Brain microvascular endothelial cell (primary cell): ENCODE measurements around the gene SIDT2.

Experiments
- DNase-seq: peaks from one replicate; pipeline ENCODE4 v3.0.0-alpha.2; 2020
- H3K27ac ChIP-seq: fragments of 250-450 bp; sonication (Bioruptor Pico); 2 replicates; pipeline ENCODE4 v1.5.1; 2020; ENCODE audit warnings: mild to moderate bottlenecking, moderate library complexity
- H3K27me3 ChIP-seq: fragments of 250-450 bp; sonication (Bioruptor Pico); replicated peaks from 2 replicates; pipeline ENCODE4 v1.5.1; 2020; ENCODE audit warnings: mild to moderate bottlenecking
- H3K36me3 ChIP-seq: fragments of 250-450 bp; sonication (Bioruptor Pico); replicated peaks from 2 replicates; pipeline ENCODE4 v1.5.1; 2020; ENCODE audit warnings: mild to moderate bottlenecking
- H3K4me3 ChIP-seq: 2 replicates; pipeline ENCODE4 v1.5.1; 2011; ENCODE audit warnings: low read depth, mild to moderate bottlenecking, control low read depth, low read length, moderate library complexity
- in situ Hi-C: cut with HindIII; loops from 2 replicates; pipeline ENCODE4 v1.10.0; 2017; ENCODE audit warnings: low sequenced_read_pairs, low pct_ligation_motif_present
- TF ChIP-seq, protein P1 (sequence below): IDR thresholded peaks from 2 replicates; pipeline ENCODE4 v1.5.1; 2011; ENCODE audit warnings: low read depth, mild to moderate bottlenecking, moderate library complexity, low read length, control low read depth, inconsistent platforms; ENCODE audit errors: missing control alignments

SIDT2 gene

DNA sequence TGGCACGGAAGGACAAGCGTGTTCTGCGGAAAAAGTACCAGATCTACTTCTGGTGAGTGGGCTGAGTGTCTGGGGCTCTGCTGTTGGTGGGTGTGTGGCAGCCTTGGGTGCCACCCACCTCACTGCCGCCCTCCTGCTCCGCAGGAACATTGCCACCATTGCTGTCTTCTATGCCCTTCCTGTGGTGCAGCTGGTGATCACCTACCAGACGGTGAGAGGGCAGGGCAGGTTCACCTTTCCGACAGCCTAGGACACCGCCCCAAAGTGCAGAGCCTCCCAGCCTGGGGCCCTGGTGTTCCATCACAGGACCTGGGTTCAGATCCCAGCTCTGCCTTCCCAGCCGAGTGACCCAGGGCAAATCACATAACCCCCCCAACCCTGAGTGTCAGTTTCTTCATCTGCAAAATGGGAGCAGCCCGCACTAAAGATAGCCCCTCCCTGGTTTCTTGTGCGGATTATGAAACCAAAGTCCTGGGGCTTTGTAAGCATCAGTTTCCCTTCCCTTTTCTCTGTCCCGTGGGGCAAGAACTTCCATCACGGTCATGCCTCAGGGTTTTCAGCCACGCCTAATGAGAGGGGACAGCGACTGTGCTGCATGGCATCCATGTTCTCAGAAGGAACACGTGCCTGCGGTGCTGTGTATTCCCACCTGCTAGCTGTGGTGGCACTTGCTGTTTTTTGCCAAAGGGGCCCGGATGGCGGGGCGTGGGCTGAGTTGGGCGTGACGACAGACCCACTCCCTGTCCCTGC lies 10.8 kb downstream of the SIDT2 start:
- Histone ChIP-seq H3K27me3 (no peaks in the 10 kb centered on the region), H3K36me3 (peaks cover 49% of the 10 kb centered on the region), H3K27ac (no peak overlapping the region), H3K4me3 (no peak overlapping the region)
- TF ChIP-seq, protein P1, sequence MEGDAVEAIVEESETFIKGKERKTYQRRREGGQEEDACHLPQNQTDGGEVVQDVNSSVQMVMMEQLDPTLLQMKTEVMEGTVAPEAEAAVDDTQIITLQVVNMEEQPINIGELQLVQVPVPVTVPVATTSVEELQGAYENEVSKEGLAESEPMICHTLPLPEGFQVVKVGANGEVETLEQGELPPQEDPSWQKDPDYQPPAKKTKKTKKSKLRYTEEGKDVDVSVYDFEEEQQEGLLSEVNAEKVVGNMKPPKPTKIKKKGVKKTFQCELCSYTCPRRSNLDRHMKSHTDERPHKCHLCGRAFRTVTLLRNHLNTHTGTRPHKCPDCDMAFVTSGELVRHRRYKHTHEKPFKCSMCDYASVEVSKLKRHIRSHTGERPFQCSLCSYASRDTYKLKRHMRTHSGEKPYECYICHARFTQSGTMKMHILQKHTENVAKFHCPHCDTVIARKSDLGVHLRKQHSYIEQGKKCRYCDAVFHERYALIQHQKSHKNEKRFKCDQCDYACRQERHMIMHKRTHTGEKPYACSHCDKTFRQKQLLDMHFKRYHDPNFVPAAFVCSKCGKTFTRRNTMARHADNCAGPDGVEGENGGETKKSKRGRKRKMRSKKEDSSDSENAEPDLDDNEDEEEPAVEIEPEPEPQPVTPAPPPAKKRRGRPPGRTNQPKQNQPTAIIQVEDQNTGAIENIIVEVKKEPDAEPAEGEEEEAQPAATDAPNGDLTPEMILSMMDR: no peak
- no peak for DNase-seq
- in situ Hi-C loops: no loop called here

DNA sequence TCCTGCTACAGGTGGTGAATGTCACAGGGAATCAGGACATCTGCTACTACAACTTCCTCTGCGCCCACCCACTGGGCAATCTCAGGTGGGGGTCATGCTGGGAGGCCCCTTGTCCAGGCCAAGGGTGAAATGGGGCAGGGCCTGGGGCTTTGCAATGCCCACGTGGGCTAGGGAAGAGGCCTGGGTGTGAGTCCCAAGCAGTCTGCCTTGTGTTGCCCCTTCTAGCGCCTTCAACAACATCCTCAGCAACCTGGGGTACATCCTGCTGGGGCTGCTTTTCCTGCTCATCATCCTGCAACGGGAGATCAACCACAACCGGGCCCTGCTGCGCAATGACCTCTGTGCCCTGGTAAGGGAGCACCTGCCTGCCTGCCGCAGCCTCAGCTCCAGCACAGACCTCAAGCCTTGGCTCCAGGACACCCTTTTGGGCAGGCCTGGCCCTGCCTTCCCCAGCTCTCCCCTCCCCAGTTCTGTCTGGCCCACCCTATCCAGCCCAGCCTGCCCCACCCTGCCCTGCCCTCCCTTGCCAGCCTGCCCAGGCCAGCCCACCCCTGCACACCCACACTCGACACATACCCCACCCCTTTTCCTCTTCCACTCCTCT lies 11.5 kb downstream of the SIDT2 start:
- in situ Hi-C loops: no loop called here
- Histone ChIP-seq H3K27me3 (no peaks in the 10 kb centered on the region), H3K4me3 (no peak overlapping the region), H3K27ac (no peak overlapping the region), H3K36me3 (peaks cover 50% of the 10 kb centered on the region)
- DNase-seq: no peak
- TF ChIP-seq, protein P1: no peak

DNA sequence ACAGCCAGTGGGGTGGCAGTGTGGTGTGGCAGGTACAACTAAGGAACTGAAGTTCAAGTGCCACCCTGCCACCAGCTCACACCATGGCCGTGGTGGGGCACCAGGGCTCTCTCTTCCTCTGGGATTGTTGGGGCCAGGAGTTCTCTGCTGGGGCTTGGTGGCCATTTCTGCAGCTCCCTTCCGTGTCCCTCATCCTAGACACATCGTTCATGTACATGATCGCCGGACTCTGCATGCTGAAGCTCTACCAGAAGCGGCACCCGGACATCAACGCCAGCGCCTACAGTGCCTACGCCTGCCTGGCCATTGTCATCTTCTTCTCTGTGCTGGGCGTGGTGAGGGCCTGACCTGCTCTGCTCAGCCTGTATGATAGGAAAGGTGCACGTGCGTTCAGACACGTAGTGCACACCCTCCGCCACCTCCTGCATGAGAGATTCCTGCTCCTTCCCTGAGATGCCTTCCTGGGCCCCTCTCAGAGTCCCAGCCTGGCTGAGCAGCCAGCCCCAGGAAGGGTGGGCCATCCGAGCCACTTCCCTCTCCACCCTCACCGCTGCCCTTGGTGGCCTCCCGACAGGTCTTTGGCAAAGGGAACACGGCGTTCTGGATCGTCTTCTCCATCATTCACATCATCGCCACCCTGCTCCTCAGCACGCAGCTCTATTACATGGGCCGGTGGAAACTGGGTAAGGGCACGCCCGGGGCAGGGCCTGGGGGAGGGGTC lies 13.3 kb downstream of the SIDT2 start:
- no peak overlapping the region for H3K27ac ChIP-seq
- TF ChIP-seq, protein P1: no peak
- H3K36me3 ChIP-seq: peaks cover 50% of the 10 kb centered on the region
- no peak overlapping the region for H3K4me3 ChIP-seq
- no peaks in the 10 kb centered on the region for H3K27me3 ChIP-seq
- DNase-seq: no peak
- in situ Hi-C loops: no loop called here

DNA sequence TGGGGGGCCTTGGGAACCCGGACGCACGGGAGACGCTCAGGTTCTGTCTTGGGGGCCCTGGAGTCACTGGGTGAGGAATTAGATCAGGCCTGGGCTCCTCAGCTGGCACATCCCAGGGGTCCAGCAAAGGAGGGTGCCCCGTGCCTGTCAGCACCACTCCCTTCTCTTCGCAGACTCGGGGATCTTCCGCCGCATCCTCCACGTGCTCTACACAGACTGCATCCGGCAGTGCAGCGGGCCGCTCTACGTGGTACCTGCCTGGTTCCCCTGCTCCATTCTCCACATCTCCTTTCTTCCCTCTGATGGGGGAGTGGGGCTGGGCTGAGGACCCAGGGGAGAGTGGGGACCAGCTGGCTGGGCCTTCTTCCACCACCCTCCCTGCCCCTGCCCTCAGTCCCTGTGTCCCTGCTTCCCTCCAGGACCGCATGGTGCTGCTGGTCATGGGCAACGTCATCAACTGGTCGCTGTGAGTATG lies 13.9 kb downstream of the SIDT2 start:
- peaks cover 47% of the 10 kb centered on the region for H3K36me3 ChIP-seq
- TF ChIP-seq, protein P1: no peak
- H3K27ac ChIP-seq: no peak overlapping the region
- no peak overlapping the region for H3K4me3 ChIP-seq
- H3K27me3 ChIP-seq: no peaks in the 10 kb centered on the region
- no peak for DNase-seq
- in situ Hi-C loops: no loop called here

DNA sequence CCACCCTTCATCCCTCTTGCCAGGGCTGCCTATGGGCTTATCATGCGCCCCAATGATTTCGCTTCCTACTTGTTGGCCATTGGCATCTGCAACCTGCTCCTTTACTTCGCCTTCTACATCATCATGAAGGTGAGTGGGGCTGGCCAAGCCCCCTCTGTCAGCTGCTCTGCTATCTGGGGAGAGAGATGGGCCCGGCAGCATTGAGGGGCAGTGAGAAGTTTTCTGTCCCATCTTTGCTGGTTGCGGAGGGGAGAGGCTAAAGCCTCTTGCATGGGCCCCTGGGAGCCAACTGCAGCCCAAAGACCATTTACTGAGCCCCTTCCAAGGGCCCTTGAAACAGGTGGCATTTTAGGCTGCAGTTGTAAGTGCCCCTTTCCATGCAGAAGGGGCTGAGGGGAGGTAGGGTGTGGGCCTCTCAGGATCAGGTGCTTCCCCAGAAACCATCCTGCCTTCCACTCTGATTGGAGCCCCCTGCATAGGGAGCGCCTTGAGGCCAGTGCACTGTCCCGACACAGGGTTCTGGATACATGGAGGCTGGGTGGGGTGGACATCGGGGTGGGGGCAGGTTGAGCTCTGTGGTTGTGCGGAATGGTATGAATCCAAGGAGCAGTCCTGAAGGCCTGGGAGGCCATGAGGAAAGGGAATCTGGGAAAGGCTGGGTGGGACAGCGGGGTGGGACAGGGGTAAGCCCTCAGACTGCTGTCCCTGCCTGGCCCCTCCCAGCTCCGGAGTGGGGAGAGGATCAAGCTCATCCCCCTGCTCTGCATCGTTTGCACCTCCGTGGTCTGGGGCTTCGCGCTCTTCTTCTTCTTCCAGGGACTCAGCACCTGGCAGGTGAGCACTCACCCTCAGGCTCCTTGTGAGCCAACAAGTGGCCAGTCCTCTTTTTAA lies 14.8 kb downstream of the SIDT2 start:
- TF ChIP-seq, protein P1: no peak
- no peaks in the 10 kb centered on the region for H3K27me3 ChIP-seq
- no peak overlapping the region for H3K27ac ChIP-seq
- H3K36me3 ChIP-seq: peaks cover 39% of the 10 kb centered on the region
- no peak for DNase-seq
- no peak overlapping the region for H3K4me3 ChIP-seq
- in situ Hi-C loops: no loop called here
